ENCODE data around the gene THRA. TPM values are rescaled to one million over a fixed set of nuclear protein-coding genes. Genes with fewer than 3 reads are reported as not detected.

THRA gene
- total RNA-seq, 1 experiment from 2014 or later, result 26.7 TPM

Other genes with a start within 250 kb of the THRA start
- gene IKZF3, start 198.7 kb upstream of the THRA start, total RNA-seq (2014; rRNA removed; shearing (Covaris generic)), result not detected in 2 replicates
- not detected in 2 replicates for gene ZPBP2, start 194.8 kb upstream of the THRA start, total RNA-seq (2014; rRNA removed; shearing (Covaris generic))
- 0.15 and 1.5 TPM in 2 replicates for gene GSDMB, start 144.3 kb upstream of the THRA start, total RNA-seq (2014; rRNA removed; shearing (Covaris generic))
- 28.9 and 42.7 TPM in 2 replicates for gene ORMDL3, start 135.4 kb upstream of the THRA start, total RNA-seq (2014; rRNA removed; shearing (Covaris generic))
- gene LRRC3C, start 135.2 kb upstream of the THRA start, total RNA-seq (2014; rRNA removed; shearing (Covaris generic)), result not detected in 2 replicates
- not detected in 2 replicates for gene GSDMA, start 100.0 kb upstream of the THRA start, total RNA-seq (2014; rRNA removed; shearing (Covaris generic))
- gene PSMD3, start 82.2 kb upstream of the THRA start, total RNA-seq (2014; rRNA removed; shearing (Covaris generic)), result 138 and 170 TPM in 2 replicates
- gene CSF3, start 47.5 kb upstream of the THRA start, total RNA-seq (2014; rRNA removed; shearing (Covaris generic)), result not detected in 2 replicates
- 25.9 and 29.1 TPM in 2 replicates for gene MED24, start 8.6 kb upstream of the THRA start, total RNA-seq (2014; rRNA removed; shearing (Covaris generic))
- gene NR1D1, start 37.6 kb downstream of the THRA start, total RNA-seq (2014; rRNA removed; shearing (Covaris generic)), result 5.7 and 6.3 TPM in 2 replicates
- gene MSL1, start 59.0 kb downstream of the THRA start, total RNA-seq (2014; rRNA removed; shearing (Covaris generic)), result 33.2 and 61.3 TPM in 2 replicates
- gene CASC3, start 77.6 kb downstream of the THRA start, total RNA-seq (2014; rRNA removed; shearing (Covaris generic)), result 23.5 and 28.2 TPM in 2 replicates
- 0.25 TPM in 1 of 2 replicates, not detected in the other for gene RAPGEFL1, start 114.5 kb downstream of the THRA start, total RNA-seq (2014; rRNA removed; shearing (Covaris generic))
- 11.2 and 12.8 TPM in 2 replicates for gene WIPF2, start 156.3 kb downstream of the THRA start, total RNA-seq (2014; rRNA removed; shearing (Covaris generic))
- 37.5 and 48.9 TPM in 2 replicates for gene CDC6, start 224.9 kb downstream of the THRA start, total RNA-seq (2014; rRNA removed; shearing (Covaris generic))
- gene RARA, start 246.2 kb downstream of the THRA start, total RNA-seq (2014; rRNA removed; shearing (Covaris generic)), result 9.4 and 17.8 TPM in 2 replicates